Measurements from ENCODE around the gene DLG2.
A peak's percentile ranks its signal among the peaks of the same experiment; 100 is the strongest.

DLG2 gene

GRCh38 chr11:84558085-84558905 lies 1068.8 kb downstream of the DLG2 start:
- DNase-seq (ENCODE audit: low spot score): no peak

GRCh38 chr11:84552791-84553190 lies 1074.4 kb downstream of the DLG2 start:
- DNase-seq (ENCODE audit: low spot score): no peak

GRCh38 chr11:84549217-84549616 lies 1077.9 kb downstream of the DLG2 start:
- no peak for DNase-seq (ENCODE audit: low spot score)

GRCh38 chr11:84544566-84544965 lies 1082.6 kb downstream of the DLG2 start:
- DNase-seq (ENCODE audit: low spot score): no peak

GRCh38 chr11:84543367-84544159 lies 1083.6 kb downstream of the DLG2 start:
- peak; percentile 54 for DNase-seq (ENCODE audit: low spot score)

GRCh38 chr11:84541731-84542340 lies 1085.3 kb downstream of the DLG2 start:
- DNase-seq (ENCODE audit: low spot score): no peak

- DNase-seq (ENCODE audit: low spot score): no peak
Observed at GRCh38 chr11:84536456-84536855, 1090.7 kb downstream of the DLG2 start.

- DNase-seq (ENCODE audit: low spot score): no peak
Observed at GRCh38 chr11:84532364-84532763, 1094.8 kb downstream of the DLG2 start.

- no peak for DNase-seq (ENCODE audit: low spot score)
Observed at GRCh38 chr11:84526250-84526649, 1100.9 kb downstream of the DLG2 start.

GRCh38 chr11:84524422-84525051 lies 1102.6 kb downstream of the DLG2 start:
- no peak for DNase-seq (ENCODE audit: low spot score)

- no peak for DNase-seq (ENCODE audit: low spot score)
Observed at GRCh38 chr11:84522331-84522730, 1104.8 kb downstream of the DLG2 start.

- no peak for DNase-seq (ENCODE audit: low spot score)
Observed at GRCh38 chr11:84518631-84519183, 1108.4 kb downstream of the DLG2 start.

- DNase-seq (ENCODE audit: low spot score): no peak
Observed at GRCh38 chr11:84514436-84514835, 1112.7 kb downstream of the DLG2 start.

- DNase-seq (ENCODE audit: low spot score): no peak
Observed at GRCh38 chr11:84503503-84503902, 1123.6 kb downstream of the DLG2 start.

GRCh38 chr11:84501750-84502149 lies 1125.4 kb downstream of the DLG2 start:
- no peak for DNase-seq (ENCODE audit: low spot score)

- DNase-seq (ENCODE audit: low spot score): no peak
Observed at GRCh38 chr11:84497981-84498411, 1129.1 kb downstream of the DLG2 start.

GRCh38 chr11:84497181-84497580 lies 1130.0 kb downstream of the DLG2 start:
- DNase-seq (ENCODE audit: low spot score): no peak

GRCh38 chr11:84496122-84496521 lies 1131.0 kb downstream of the DLG2 start:
- no peak for DNase-seq (ENCODE audit: low spot score)

GRCh38 chr11:84480131-84480530 lies 1147.0 kb downstream of the DLG2 start:
- no peak for DNase-seq (ENCODE audit: low spot score)

- no peak for DNase-seq (ENCODE audit: low spot score)
Observed at GRCh38 chr11:84476581-84476980, 1150.6 kb downstream of the DLG2 start.

GRCh38 chr11:84471501-84471900 lies 1155.6 kb downstream of the DLG2 start:
- no peak for DNase-seq (ENCODE audit: low spot score)

- DNase-seq (ENCODE audit: low spot score): no peak
Observed at GRCh38 chr11:84468235-84468634, 1158.9 kb downstream of the DLG2 start.
